ENCODE data around the gene WHRN. TPM values are rescaled to one million over a fixed set of nuclear protein-coding genes. Genes with fewer than 3 reads are reported as not detected.

Gene WHRN
- polyA plus RNA-seq, 4 donors: 7.5 to 10.6 (median 9.5) TPM

DNA sequence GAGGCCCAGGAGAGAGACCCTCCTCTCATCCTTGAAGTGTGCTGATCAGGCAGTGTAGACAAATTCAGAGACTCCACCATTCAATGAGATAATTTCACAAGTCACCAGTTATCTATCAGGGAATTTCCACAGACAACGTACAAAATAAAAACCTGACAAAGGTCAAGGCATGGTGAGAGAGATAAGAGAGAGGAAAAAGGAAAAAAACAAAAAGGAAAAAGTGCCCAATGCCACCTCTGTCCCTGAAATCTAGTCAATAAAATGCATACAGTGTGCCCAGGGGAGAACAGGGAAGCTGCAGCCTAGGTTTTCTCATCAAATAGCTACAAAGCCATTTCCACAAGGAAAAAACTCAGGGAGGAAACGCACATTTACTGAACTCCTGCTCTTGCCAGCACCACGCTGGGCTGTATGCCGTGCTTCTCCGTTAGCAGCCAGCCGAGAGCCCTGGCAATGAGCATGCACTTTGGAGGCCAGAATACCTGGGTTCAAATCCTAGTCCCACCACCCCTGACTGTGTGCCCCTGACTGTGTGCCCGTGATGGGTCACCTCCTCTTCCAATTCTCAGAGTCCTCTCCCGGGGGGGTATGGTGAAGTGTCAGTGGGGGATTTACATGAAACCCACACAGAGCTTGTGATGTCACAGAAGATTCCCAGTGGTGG lies 11.6 kb downstream of the WHRN start:
- no peak for DNase-seq (ENCODE audit: low read depth in 4 of 4, low spot score in 3 of 4)

GRCh38 chr9:114492991-114493390 lies 12.3 kb downstream of the WHRN start:
- DNase-seq (ENCODE audit: low read depth in 4 of 4, low spot score in 3 of 4): no peak

DNA sequence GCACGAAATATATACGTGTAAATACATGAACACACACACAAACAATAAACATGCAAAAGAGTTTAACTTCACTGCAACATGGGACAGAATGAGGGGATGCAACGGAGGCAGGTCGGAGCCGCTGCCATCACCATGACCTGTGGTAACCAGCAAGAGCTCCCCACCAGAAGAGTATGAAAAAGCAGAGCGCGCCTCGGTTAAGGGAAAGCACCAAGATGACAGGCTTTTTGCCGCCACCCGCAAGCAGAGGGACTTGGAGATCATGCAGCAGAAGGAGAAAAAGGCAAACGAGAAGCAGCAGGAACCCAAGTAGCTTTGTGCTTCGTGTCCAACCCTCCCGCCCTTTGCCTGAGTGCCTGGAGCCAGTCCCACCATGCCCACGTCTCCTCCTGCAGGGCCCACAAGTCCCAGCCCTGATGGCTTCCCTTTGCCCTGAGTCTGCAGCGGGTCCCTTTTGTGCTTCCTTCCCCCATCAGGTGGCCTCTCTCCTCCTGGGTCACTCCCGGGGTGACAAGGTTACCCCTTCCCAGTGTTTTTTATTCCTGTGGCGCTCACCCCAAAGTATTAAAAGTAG lies 13.8 kb downstream of the WHRN start:
- DNase-seq (ENCODE audit: low read depth in 4 of 4, low spot score in 3 of 4): no peak

DNA sequence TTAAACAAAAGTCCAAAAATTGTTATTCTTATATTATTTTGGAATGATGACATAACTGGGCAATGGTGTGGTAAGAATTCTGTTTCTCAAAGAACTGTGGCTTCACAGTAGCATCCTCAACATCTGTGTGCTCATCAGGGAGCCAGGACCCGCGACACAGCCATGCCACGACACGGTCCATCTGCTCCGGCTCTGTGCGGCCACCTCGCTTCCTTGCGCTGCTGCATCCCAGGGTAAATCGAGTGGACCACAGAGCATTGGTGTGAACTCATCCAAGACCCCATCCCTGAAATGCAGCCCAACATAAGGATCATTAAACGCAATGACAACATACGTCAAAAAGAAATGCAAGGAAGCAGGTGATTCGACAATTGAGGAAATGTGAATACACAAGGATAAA lies 15.3 kb downstream of the WHRN start:
- DNase-seq (ENCODE audit: low read depth in 4 of 4, low spot score in 3 of 4): no peak

GRCh38 chr9:114488398-114489129 lies 16.7 kb downstream of the WHRN start:
- no peak for DNase-seq (ENCODE audit: low read depth in 4 of 4, low spot score in 3 of 4)

DNA sequence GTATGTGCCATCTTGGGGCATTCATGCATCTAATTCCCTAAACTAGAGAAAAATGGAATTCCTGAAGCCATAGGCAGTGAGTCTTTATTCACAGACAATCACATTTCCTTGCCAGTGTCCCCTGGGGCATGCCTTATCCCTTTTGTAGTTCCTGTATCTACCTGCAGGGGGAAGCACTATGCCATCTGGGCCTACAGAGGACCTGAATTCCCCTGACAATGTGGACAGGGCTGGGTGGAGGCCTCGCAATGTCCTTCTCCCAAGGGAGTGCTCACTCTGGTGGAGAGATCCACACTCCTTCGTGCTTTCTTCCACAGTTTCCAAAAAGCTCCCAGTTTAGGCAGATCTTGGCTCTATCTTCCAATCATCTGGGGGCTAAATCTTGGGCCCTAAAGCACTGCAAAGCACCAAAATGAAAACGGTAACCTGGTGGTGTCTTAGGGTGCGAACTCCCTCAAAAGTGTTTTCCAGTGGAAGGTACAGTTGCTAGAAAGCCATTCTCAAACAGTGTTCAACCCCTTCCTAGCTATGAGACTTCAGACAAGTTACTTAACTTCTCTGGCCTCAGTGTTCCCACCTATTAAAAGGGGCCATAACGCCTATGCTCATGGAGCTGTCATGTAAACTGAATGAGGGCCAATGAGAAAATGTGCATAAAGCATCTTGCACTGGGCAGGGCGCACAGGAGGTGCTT lies 17.5 kb downstream of the WHRN start:
- DNase-seq (ENCODE audit: low read depth in 4 of 4, low spot score in 3 of 4): peak in 1 of 4 donors; percentile 61

- DNase-seq (ENCODE audit: low read depth in 4 of 4, low spot score in 3 of 4): no peak
Measured at GRCh38 chr9:114486205-114486963, 18.9 kb downstream of the WHRN start.

- no peak for DNase-seq (ENCODE audit: low read depth in 4 of 4, low spot score in 3 of 4)
Measured at GRCh38 chr9:114484854-114485443, 20.3 kb downstream of the WHRN start.

DNA sequence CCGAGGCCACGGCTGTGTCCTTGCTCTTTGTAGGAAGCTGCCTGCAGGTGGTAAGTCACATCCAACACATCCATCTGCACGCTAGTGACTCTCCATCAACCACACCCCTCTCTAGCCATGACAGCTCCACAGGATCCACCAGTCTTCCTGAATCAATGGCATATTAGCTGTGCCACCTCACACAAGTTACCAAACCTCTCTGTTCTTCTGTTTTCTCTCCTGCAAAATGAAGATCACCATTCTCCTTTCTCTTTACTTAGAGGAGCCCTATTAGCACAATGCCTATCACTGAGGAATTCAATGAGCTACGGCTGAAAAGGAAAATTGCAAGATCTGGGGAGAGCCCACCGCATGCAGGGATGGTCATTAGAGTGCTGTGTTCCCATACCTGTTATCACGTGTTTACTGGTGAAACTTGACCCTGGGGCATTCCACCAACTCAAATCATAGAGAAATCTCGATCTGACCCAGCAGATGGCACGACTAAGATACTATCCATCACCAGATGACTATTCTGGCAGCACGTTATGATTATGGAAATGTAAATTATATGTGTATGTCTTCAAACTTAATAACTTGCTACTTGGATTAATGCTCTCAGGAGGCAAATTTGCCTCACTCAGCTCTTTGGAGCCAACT lies 20.9 kb downstream of the WHRN start:
- DNase-seq (ENCODE audit: low read depth in 4 of 4, low spot score in 3 of 4): no peak

GRCh38 chr9:114483499-114483898 lies 21.8 kb downstream of the WHRN start:
- no peak for DNase-seq (ENCODE audit: low read depth in 4 of 4, low spot score in 3 of 4)

DNA sequence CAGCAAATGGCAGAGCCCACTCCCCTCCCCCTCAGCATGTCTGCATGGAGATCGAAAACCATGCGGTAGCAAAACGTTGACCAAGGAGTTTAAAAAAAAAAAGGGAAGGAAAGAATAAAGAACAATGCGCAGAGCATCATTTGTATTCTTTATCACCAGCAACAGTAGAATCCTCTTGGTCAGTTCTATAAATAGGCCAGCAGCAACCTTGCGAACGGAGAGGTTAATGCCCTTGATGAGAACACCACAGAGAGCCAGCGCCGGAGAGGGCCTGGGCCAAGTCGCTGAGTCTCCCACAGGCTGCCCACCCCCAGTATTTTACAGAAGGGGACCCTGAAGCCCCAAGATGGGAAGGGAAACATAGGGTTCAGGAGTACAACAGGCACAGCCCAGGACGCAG lies 22.7 kb downstream of the WHRN start:
- DNase-seq (ENCODE audit: low read depth in 4 of 4, low spot score in 3 of 4): no peak

- no peak for DNase-seq (ENCODE audit: low read depth in 4 of 4, low spot score in 3 of 4)
Measured at GRCh38 chr9:114481789-114482188, 23.5 kb downstream of the WHRN start.

GRCh38 chr9:114480746-114481435 lies 24.4 kb downstream of the WHRN start:
- DNase-seq (ENCODE audit: low read depth in 4 of 4, low spot score in 3 of 4): no peak

GRCh38 chr9:114478871-114479270 lies 26.4 kb downstream of the WHRN start:
- DNase-seq (ENCODE audit: low read depth in 4 of 4, low spot score in 3 of 4): no peak

GRCh38 chr9:114478459-114478858 lies 26.8 kb downstream of the WHRN start:
- no peak for DNase-seq (ENCODE audit: low read depth in 4 of 4, low spot score in 3 of 4)

DNA sequence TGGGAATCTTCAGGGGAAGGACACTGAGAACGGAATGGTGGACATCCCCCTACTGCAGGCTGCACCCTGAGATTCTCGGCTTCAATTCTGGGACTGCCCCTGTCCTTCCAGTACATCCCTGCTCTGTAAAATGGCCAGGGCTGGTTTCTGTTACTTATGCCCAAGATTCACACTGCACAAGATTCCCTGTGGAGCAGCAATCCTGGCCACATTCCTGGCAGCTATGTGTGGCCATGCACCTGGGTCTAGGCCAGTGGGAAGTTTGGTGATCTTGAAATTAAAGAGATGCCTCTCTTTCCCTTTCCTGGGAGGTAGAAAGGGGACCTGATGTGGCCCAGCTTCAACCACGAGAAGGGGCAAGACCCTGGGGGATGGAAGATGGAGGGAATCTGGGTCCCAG lies 27.6 kb downstream of the WHRN start:
- no peak for DNase-seq (ENCODE audit: low read depth in 4 of 4, low spot score in 3 of 4)

GRCh38 chr9:114476891-114477469 lies 28.3 kb downstream of the WHRN start:
- no peak for DNase-seq (ENCODE audit: low read depth in 4 of 4, low spot score in 3 of 4)

- no peak for DNase-seq (ENCODE audit: low read depth in 4 of 4, low spot score in 3 of 4)
Measured at GRCh38 chr9:114475412-114476135, 29.7 kb downstream of the WHRN start.
